Measurements from ENCODE around the gene HOXA6. TPM values are rescaled to one million over a fixed set of nuclear protein-coding genes. Genes with fewer than 3 reads are reported as not detected.

Gene HOXA6
- polyA plus RNA-seq, 3 donors, result 24.6 to 48.9 (median 36.8) TPM

- no peak for DNase-seq (ENCODE audit: extremely low read depth in 1 of 11, low read depth in 9 of 11, low spot score in 4 of 11)
Observed at GRCh38 chr7:27176524-27176845, 28.9 kb upstream of the HOXA6 start.

DNA sequence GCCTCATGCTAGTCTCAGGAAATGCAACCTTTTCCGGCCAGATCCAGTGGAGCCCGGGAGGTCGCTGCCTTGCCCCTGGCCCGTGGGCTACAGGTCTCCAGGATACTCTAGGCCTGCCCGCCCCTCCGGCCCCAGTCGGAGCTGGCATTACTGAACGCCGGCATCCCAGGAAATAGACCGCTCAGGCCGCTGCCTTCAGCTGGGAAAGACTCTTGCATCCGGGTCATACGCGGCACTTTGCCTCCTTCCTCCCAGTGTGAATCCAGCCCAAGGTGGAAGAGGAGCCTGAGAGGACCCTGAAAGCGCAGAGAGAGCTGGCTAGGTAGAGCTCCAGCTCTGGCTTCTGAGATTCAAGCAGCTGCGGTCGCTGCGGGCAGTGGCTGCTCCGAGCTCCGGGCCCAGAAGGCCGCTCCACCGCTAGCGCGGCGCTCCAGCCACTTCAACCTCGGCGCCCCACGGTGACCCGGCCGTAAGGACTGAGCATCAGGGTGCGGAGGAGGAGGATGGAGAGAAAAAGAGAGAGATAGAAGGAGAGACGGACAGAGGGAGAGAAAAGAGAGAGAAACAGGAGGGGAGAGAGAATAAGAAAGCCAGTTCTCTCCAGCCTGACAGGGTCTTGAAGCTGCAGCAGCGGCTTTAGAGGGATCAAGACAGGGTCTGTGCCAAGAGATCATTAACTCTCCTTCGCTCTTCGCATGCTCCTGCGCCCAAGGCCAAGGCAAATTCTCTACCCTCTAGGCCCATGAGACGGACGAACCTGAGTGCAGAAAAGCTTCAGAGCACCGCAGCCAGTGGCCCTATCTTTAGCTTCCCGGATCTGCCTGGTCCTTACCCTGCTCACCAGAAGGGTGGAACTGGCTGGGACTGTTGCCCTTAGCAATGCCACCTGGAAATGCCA lies 28.3 kb upstream of the HOXA6 start:
- DNase-seq (ENCODE audit: extremely low read depth in 1 of 11, low read depth in 9 of 11, low spot score in 4 of 11), result no peak

GRCh38 chr7:27174874-27175625 lies 27.5 kb upstream of the HOXA6 start:
- peak in 1 of 11 donors; percentile 86 for DNase-seq (ENCODE audit: extremely low read depth in 1 of 11, low read depth in 9 of 11, low spot score in 4 of 11)

GRCh38 chr7:27173956-27174873 lies 26.6 kb upstream of the HOXA6 start, which contains the start of gene HOXA10:
Gene HOXA10 (minus strand): TSS chr7:27174320. CDS start chr7:27174306, 14 bp downstream.
- DNase-seq (ENCODE audit: extremely low read depth in 1 of 11, low read depth in 9 of 11, low spot score in 4 of 11), result peak in 1 of 11 donors; percentile 78

DNA sequence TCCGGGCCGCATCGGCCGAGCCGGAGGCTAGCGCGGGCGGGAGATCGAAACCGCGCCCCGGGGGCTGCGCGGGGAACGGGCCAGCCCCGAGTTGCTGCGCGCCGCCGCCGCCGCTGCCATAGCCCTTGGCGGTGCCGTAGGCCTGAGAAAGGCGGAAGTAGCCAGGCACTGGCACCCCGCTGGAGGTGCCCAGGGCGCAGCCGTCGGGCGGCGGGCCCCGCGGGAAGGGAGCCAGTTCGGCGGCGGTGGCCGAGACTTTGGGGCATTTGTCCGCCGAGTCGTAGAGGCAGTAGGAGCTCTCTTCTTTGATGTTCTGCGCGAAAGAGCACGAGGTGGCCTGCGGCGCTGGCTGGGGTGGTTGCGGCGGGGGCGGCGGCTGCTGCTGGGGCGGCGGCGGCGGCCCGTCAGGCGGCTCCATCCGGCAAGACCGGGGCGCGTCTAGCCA lies 26.0 kb upstream of the HOXA6 start:
- no peak for DNase-seq (ENCODE audit: extremely low read depth in 1 of 11, low read depth in 9 of 11, low spot score in 4 of 11)

- DNase-seq (ENCODE audit: extremely low read depth in 1 of 11, low read depth in 9 of 11, low spot score in 4 of 11), result peak in 4 of 11 donors; percentile 78 to 86 (median 82)
Observed at GRCh38 chr7:27172823-27173510, 25.4 kb upstream of the HOXA6 start.

DNA sequence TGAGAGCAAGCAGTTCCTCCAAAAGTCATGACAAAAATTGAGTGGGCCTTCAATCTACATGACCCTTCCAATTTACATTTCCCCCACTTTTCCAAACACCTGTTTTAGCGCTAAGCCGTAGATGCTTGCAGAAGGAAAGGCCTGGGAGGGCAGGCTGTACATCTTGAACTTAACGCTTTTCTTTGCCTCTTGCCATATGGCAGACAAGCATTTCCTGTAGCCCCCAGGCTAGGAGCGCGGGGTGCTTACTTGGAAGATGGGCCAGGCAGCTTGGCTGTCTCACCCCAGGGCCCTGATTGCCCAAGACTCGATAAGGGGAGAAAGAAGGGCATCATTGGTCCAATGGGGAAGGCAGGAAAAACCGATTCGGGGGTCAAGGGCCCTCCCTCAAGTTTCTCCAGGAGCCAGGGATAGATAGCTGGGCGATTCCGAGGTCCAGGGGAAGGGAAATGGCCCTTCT lies 24.8 kb upstream of the HOXA6 start:
- DNase-seq (ENCODE audit: extremely low read depth in 1 of 11, low read depth in 9 of 11, low spot score in 4 of 11), result no peak

GRCh38 chr7:27171637-27172314 lies 24.2 kb upstream of the HOXA6 start:
- no peak for DNase-seq (ENCODE audit: extremely low read depth in 1 of 11, low read depth in 9 of 11, low spot score in 4 of 11)

GRCh38 chr7:27171325-27171636 lies 23.7 kb upstream of the HOXA6 start:
- no peak for DNase-seq (ENCODE audit: extremely low read depth in 1 of 11, low read depth in 9 of 11, low spot score in 4 of 11)

DNA sequence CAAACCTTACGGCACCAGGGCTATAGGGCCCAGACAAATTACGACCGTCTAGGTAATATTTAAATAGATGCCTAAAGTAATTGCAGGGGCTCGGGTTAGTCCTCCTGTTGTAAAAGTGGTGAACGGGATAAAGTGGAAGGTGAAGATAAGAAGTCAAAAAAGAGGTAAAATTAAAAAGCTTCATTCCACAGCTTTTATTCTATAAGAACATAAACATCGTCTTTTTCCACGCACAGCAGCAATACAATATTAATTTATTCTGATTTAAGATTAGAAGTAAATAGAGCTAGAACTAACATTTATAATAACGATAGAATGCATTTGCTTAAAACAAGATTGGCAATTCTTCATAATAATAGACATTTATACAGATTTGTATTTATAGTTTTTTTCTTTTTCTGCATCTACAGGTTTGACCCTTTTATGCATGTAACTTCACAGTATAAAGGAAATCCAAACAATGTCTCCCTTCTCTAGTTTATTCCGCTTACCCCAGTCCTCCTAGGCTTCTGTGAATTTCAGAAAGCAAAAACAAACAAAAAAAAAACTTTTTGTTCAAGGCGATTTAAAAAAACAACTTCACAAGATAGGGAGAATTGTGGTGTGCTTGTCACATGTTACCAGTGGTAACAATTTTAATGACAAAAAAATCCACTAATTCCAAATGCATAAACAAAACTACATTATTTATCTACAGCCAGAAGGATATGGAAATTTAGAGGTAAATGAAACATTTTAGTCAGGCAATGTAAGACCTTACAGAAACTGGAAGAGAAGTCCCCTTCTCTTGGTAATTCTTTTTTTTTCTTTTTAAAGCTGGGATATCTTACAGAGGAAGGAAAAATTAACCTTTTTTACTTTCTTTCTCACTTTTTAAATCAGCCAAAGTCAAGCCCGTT lies 23.1 kb upstream of the HOXA6 start:
- no peak for DNase-seq (ENCODE audit: extremely low read depth in 1 of 11, low read depth in 9 of 11, low spot score in 4 of 11)

DNA sequence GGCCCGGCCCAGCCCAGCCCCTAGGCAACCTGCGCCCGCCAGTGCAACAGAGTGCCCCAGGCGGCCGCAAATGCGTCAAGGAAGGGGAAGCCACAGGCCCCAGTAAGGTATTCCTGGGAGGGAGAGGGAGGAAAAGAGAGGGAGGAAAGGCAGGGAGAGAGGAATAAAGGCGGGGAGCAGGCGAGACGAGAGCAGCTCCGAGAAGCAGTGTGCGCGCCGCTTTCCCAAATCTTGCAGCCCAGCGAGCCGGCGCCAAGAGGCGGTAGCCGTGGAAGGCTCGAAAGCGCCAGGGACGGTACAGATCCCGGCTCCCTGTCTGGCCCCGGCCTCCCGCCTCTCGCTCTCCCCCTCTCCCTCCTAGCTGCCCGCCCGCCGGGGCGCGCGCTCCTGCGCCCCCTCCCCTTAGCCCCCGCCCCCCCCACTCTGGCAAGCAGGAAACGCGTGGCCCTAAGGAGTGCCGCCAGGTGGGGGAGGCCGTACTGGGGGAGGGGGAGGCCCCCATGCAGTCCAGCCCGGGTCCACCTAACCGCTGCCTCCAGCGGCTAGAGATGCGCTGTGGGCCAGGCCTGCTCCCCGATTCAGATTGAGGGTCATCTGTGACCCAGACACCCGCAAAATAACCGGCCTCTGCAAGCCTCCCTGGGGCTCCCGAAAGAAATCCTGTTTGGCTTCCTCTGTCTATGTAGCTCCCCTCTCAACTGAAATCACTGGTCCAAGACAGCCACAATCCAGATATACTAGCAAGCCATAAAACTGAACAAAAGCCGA lies 22.3 kb upstream of the HOXA6 start:
- no peak for DNase-seq (ENCODE audit: extremely low read depth in 1 of 11, low read depth in 9 of 11, low spot score in 4 of 11)

GRCh38 chr7:27168265-27168947 lies 20.8 kb upstream of the HOXA6 start:
- DNase-seq (ENCODE audit: extremely low read depth in 1 of 11, low read depth in 9 of 11, low spot score in 4 of 11), result no peak

DNA sequence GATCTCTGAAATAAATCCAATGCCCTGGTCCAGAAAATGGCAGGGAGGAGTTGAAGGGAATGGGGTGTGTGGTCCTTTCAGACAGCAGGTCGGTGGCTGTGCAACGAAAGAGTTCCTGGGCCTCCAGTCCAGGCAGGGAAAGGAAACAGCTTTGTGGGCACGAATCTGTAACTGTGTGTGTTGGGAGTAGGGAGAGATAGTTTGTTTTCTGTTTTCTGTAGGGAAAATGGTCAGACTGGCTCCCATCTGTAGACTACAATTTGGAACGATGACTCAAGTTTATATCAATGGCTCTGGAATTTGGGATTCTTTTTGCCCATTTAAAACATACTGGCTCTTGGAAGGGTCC lies 20.3 kb upstream of the HOXA6 start:
- no peak for DNase-seq (ENCODE audit: extremely low read depth in 1 of 11, low read depth in 9 of 11, low spot score in 4 of 11)

GRCh38 chr7:27166531-27167505 lies 19.2 kb upstream of the HOXA6 start:
- no peak for DNase-seq (ENCODE audit: extremely low read depth in 1 of 11, low read depth in 9 of 11, low spot score in 4 of 11)

DNA sequence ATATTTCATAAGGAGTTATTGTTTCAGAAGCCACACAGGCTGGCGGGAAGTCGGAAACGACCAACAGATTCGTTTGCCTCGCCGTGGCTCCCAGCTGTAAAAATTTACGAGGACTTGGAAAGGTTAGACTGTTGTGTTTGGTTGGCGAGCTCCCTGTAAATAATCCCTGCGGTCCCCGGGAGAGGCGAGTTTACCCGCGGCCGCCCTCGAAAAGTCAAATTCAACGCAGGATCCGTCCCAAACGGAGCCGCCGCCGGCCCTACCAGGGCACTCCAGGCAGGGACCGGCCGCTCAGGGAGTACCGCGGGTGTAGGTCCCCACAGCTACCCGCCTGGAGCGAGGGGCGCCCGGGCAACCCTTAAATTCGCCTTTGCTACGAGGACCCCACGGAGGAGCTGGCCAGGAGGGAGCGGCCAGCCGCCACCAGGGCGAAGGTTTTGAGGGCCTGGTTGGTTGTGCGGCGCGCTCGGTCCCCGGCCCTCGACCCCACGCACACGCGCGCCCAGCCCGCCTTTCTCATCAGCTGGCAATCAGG lies 18.5 kb upstream of the HOXA6 start:
- DNase-seq (ENCODE audit: extremely low read depth in 1 of 11, low read depth in 9 of 11, low spot score in 4 of 11), result peak in 4 of 11 donors; percentile 80 to 88 (median 86)
